GM18498 (cell line): ENCODE measurements around the gene CD244.
"Not testable (repeated sequence)": the region's sequence is repeated elsewhere in the genome, so short reads cannot be mapped to it uniquely, and the experiment has no call there.

Experiments
- ATAC-seq: cut with Tn5 transposase; IDR thresholded peaks from one replicate; pipeline ENCODE4 v1.9.1; 2021; ENCODE audit warnings: mild to moderate bottlenecking, moderate library complexity; ENCODE audit not compliant: unreplicated experiment

The CD244 gene

GRCh38 chr1:160880216-160880615 lies 17.5 kb upstream of the CD244 start:
- no peak for ATAC-seq

DNA sequence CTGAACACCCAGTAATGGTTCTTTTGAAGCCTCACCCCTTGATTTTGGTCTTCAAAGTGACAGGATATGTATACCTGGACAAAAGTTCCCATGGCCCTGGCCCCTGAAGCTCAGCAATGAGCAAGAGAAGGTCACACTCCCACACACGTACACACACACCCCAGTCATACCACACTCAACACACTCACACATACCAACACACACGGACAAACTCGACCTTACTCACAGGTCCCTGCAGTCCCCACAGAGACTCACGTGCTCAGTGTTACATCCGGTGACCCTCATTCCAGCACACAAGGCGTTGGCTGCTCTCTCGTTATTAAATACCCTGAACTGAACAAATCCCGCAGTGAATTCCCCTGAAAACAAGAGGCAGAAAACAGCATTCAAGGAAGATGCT lies 16.4 kb upstream of the CD244 start:
- ATAC-seq, result no peak

DNA sequence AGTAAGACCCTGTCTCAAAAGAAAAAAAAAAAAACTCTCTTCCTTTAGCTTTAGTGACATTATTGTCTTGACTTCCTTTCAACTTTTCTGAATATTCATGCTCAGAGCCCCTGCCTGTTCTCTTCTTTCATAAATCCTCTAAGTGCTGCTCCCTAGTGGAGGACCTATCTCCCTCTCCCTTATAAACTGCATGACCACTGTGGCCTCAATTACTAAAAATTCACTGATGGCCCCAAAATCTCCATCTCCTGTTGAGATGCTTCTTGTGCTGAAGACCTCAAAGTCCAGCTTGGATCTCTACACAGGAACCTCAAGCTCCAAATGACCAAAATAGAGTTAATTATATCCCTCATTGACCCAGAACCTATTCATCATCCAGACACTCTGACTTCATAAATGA lies 14.5 kb upstream of the CD244 start:
- no peak for ATAC-seq

GRCh38 chr1:160876311-160876710 lies 13.6 kb upstream of the CD244 start:
- ATAC-seq, result no peak

GRCh38 chr1:160875591-160875990 lies 12.9 kb upstream of the CD244 start:
- not testable (repeated sequence) for ATAC-seq

DNA sequence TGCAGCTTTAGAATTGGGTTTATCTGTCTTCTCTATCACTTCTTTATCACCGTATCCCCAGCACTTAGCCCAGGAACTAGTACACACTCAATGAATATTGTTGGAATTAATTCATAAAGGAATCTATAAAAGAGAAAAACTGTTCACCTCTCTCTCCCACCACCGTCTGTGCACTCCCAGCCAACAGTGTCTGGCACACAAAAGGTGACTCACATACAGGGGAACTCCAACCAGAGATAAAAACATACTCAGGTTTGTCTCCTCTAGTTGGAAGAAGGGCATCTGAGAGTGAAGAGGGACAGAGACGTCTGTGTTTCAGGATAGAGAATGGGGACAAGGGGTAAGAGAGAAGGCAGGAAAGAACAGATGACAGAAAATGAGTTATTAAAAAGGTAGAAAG lies 12.2 kb upstream of the CD244 start:
- ATAC-seq, result no peak

GRCh38 chr1:160868141-160868540 lies 5.5 kb upstream of the CD244 start:
- ATAC-seq, result no peak

GRCh38 chr1:160867651-160868050 lies 5.0 kb upstream of the CD244 start:
- not testable (repeated sequence) for ATAC-seq

- no peak for ATAC-seq
These were observed 4.1 kb upstream of the CD244 start for GRCh38 chr1:160866695-160867260.

DNA sequence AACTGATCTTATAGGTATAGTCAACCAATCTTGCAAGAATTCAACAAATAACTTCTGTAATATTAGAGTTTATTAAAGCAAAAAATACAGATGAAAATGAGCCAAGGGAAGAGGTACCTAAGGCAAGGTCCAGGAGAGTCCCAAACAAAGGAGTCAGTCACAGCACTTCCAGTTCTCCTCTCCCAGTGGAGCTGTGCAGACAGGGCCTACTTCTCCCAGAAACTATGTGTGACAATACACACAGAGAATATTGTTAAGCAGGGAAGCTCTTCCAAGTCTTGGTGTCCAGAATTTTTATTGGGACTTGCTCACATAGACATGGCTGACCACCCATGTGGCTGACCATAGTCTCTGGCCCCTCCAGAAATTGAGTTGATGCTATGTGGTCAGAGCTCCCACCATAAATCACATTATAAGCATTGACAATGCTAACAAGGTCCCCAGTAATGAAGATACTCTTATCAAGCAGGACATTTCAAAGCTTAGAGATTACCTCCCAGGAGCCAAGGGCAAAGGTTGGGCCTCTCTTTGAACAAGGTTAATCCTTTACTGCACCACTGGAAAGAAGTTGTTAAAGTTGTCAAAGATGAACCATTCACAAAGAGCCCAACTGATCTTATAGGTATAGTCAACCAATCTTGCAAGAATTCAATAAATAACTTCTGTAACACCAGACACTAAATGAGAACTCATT lies 3.5 kb upstream of the CD244 start:
- ATAC-seq, result no peak

DNA sequence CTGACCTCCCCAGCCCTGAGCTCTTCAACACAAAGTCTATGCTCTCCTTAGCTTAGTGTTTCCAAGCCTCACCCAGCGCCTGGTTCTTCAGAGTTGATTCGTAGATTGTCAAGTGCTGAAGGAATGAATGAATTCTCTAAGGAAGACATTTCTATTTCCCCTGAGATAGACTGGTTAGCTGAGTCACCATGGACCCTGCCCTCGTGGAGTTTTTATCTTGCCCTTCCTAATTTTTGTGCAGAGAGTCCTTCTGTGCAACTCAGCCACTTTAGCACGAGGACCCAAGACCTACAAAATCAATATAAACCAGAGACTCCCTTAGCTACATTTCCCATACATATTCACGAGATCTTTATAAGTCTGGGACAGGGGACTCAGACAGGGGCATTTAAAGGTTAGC lies 2.6 kb upstream of the CD244 start:
- no peak for ATAC-seq

DNA sequence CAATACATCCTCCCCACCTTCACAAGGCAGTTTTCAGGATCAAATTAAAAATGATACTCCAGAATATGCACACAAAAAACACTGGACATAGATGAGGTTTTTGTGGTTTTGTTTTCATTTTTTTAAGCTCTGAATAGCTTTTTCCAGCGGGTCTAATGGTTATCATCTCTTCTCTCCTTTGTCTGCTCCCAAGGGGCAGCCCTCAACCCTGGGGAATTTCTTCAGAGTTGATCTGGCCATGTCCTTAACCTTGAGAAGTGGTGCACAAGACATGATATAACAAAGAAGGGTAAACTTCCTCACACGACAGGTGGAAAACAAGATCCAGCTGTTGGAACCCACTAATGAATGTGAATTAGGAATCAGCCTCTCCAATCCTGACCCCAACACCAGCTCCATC lies 1.5 kb upstream of the CD244 start:
- ATAC-seq, result no peak

DNA sequence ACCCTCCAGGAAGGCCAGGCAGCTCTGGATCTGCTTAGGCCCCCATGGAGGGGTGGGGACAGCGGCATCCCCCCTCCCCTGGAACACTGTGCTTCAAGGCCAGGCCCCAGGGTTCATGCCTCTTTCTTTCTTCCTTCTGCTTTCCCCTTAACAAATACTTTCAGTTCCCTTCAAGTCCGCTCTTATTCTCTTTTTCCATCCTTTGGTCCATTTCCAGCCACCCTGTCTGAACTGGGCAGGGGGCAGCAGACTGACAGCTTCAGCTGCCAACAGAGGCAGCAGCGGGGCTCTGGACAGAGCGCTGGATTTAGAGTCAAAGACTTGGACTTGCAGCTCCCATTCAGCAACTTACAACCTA lies 1.1 kb upstream of the CD244 start:
- no peak for ATAC-seq

DNA sequence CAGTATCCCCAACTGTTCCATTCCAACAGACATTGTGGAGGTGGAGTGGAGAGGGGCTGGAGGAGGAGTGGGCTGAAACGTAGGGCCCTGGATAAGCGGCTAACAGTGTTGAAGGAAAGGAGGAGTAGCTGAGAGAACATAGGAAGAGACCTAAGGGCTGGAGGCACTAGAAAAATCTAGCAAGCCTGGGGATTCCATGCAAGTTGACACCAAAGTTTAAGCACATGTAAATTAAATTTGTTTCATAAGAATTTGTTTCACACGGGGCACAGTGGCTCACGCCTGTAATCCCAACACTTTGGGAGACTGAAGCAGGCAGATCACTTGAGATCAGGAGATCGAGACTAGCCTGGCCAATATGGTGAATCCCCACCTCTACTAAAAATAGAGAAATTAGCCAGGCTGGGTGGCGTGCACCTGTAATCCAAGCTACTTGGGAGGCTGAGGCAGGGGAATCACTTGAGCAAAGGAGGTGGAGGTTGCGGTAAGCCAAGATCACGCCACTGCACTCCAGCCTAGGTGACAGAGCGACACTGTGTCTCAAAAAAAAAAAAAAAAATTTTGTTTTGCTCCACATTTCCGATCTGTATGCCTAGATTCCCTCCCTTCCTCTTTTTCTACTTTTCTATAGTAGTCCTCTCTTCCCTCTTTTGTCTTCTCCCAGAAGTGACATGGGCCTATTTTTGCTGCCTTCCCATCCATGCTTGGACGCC lies 530 bp upstream of the CD244 start:
- no peak for ATAC-seq

- ATAC-seq, result no peak
These were observed 1.7 kb downstream of the CD244 start for GRCh38 chr1:160860840-160861505.

DNA sequence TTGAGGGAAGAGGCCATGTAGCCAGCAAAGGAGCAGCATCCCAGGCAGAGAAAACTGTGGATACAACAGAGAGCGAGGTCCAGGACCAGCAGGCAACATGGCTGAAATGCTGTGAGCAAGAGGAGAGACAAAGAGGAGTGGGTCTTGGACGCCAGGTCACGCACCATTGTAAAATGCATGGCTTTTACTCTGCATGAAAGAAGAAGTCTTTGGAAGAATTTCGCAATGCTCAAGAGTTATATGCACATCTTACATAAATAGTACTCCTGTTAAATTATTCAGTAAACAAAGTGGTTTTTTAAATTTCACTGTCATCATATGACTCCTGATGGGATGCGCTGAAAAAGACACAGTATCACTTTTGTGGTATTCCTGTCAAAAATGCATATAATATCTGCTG lies 3.5 kb downstream of the CD244 start:
- ATAC-seq, result no peak

GRCh38 chr1:160858507-160858906 lies 4.2 kb downstream of the CD244 start:
- ATAC-seq, result no peak

DNA sequence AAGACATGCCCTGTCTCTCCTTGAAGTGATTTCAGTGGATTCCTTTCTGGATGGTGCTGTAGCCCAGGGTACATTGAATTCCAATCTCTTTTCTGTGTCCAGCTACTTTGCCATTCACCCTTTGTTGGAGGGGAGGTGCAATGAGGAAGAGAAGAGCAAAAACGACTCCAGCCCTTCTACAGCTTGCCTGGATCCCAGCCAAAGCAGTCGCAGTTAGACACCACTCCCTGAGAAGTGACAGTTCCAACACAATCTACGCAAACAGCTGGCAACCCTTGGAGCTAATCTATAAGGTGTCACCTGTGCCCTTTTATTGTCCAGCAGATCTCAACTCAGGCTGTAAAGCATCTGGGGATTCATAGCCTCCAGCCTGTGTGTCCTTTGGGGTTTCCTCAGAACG lies 4.6 kb downstream of the CD244 start:
- ATAC-seq, result no peak

- ATAC-seq, result peak; percentile 72
These were observed 7.3 kb downstream of the CD244 start for GRCh38 chr1:160855181-160855981.

DNA sequence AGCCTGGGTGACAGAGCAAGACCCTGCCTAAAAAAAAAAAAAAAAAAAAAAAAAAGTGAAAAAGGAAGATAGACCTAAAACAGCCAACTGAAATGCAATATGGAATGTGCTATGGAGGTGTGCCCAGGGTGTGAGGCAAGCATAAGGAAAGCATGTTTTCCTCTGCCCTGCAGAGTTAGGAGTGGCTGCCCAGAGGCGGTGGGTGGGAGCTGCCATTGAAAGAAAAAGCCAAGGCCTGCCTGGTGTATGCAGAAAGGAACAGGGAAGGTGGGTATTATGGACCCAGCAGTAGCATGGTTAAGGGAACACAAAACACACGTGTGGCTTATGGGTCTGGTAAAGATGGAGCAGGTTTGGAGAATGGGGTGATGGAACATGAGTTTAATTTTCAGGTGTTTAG lies 8.9 kb downstream of the CD244 start:
- ATAC-seq, result no peak

DNA sequence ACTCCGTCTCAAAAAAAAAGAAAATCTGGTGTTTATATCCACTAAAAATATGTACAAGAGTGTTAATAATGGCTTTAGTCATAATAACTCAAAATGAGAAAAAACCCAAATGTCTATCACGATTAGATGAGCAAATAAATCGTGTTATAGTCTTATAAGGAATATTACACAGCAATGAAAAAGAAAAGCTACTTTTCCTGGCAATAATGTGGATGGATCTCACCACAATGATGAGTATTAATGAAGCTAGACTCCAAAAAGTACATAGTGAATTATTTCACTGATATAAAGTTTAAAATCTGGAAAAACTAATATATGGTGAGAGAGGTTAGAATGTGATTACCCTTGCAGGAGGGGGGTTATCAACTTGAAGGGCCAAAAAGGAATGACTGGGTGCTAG lies 9.7 kb downstream of the CD244 start:
- no peak for ATAC-seq
